Measurements from ENCODE around the gene ECHS1.
A peak's percentile ranks its signal among the peaks of the same experiment; 100 is the strongest.
"Not testable (repeated sequence)": the region's sequence is repeated elsewhere in the genome, so short reads cannot be mapped to it uniquely, and the experiment has no call there.

Gene ECHS1

DNA sequence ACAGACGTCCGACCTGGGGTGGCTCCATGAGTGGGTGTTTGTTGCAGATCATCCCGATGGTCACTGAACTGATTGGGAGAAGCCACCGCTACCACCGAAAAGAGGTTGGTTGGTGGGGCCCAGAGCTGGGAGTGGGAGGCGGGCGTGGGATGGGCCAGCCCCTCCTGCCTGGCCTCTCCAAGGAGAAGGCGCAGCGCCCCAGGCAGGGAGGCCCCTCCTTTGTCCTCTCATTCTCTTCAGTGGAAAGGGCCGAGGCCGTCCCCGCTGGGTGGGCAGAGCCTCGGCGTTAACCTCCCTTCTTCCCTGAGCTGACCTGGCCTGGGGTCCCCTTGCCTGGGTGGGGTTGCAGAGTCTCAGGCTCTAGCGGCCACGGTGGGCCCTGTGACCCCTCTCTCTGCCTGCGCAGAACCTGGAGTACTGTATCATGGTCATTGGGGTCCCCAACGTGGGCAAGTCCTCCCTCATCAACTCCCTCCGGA lies 26.0 kb upstream of the ECHS1 start:
- DNase-seq (ENCODE audit: low read depth, low spot score): no peak

DNA sequence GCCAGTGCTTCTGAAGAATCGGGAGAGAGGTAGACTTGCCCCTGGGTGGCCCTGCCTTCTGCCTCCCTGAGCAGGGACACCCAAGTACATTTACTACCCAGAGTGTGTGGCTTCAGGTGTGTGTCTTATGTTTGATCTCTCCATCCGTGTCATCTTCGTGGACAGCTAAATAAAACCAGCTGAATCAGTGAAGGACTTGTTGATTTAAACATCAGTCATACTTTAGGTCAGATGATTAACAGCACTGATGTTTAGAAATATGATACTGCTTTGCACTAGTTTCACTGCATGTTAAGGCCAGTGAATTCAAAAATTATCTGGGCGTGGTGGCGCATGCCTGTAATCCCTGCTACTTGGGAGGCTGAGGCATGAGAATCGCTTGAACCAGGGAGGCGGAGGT lies 24.8 kb upstream of the ECHS1 start:
- no peak for DNase-seq (ENCODE audit: low read depth, low spot score)

DNA sequence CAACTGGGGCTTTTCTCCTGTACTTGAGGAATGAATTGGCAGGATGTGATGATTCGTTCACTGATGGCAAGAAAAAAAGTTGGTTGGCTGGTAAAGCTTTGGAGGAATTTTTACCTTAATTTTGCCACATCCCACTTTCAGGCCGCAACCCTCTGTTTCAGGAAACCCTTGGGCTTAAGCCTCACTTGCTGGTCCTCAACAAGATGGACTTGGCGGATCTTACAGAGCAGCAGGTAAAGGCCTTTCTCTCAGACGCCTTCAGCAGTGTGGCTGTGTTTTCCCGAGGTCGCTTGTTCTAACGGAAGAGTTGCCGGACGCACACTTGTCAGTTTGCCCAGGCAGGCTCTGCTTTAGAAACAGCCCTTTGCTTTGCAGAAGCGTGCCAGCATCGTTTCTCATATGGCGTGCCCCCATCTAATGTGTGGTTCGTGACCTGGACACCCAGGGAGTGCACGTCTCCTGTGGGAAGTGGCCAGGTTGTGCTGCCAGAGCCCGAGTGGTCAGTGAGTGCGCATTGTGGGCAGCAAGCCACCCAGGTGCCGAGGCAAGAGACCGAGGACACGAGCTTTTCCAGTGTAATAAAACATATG lies 23.0 kb upstream of the ECHS1 start:
- DNase-seq (ENCODE audit: low read depth, low spot score): no peak

DNA sequence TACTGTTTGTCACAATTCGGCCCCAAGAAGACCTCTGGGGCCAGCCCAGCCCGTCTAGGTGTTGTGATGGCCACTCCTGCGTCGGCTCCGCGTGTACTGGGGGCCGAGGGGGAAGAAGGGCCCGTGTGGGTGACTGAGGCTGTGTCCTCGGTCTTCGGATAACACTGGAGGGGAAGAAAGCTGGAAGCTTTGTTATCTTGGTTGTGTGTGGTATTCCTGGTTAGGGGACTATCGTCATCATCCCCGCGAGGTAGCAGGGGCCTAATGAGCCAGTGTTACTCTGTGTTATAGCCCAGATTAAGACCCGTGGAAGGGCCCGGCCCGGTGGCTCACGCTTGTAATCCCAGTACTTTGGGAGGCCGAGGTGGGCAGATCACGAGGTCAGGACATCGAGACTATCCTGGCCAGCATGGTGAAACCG lies 21.7 kb upstream of the ECHS1 start:
- no peak for DNase-seq (ENCODE audit: low read depth, low spot score)

DNA sequence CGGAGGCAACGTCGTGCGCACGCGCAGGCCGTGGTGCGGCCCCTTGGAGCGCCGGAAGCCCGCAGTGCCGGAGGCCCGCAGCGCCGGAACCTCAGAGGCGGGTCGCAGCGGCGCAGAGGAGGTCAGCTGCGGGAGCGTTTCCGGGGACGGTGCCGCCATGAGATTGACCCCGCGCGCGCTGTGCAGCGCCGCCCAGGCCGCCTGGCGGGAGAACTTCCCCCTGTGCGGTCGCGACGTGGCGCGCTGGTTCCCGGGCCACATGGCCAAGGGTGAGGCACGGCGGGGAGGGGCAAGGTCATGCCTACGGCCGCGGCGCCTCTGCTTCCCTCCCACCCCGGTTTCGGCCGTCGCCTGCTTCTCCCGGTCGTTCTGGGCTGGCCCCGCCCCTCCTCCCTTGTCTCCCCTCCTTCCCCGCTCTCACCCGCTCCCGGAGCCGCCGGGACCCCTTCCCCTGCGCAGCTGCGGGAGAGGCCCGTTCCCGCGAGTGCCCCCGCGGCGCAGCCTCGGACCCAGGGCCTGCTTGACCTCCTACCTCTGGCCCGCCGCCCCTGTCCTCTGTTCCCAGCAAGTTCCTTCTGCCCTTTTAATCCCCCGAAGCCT lies 21.0 kb upstream of the ECHS1 start, which contains the start of gene MTG1:
TSS of gene MTG1 (plus strand) at position 94 of the 600 bp plus-strand sequence. CDS start at position 158, 64 bp downstream.
- peak; percentile 73 for DNase-seq (ENCODE audit: low read depth, low spot score)

DNA sequence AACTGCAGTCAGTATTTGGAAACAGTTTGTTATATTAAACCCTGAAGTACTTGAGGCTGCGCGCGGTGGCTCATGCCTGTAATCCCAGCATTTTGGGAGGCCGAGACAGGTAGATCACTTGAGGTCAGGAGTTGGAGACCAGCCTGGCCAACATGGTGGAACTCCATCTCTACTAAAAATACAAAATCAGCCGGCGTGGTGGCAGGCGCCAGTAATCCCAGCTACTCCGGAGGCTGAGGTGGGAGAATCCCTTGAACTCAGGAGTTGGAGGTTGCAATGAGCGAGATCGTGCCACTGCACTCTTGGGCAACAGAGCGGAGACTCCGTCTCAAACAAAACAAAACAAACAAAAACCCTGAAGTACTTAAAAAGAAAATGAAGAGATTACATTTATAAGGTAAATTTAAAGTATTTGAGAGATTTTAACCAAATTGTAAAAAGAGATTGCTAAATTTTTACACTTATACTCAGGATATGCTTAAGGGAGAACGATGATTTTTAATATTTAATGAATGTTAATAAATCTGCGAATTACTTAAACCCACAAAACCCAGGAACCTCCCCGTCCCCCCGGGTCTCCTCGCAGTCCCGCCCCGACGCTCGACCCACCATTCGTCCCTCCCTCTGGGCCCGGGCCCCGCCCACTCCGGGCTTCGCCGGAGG lies 20.4 kb upstream of the ECHS1 start:
- DNase-seq (ENCODE audit: low read depth, low spot score): no peak

DNA sequence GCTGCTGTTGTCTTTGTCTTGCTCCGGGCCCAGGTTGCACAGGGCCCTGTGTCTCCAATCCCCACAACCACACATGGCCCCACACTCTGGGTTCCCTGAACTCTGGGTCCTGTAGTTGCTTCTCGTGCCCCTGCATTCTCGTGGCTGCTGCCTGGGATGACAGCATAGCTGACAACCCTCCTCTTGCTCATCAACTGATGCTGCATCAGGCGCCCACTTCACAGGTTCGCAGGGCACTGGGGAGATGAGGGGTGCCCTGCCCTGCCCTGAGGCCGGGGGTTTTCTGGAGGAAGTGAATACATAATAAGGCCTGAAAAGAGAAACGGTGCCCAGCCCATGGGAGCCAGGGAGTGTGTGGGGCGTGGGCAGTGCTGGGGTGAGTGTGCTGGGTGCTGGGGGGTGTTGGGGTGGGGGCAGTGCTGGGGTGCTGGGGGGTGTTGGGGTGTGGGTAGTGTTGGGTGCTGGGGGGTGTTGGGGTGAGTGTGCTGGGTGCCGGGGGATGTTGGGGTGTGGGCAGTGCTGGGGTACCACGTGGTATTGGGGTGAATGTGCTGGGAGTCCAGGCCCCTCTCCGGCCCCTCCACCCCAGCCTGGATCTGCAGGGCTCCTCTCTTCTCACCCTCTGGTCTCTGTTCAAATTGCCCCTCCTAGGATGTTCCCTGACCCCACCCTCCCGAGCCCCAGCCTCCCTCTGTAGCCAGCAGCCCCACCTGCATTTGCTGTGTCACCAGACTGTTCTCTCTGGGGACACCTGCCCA lies 18.8 kb upstream of the ECHS1 start:
- DNase-seq (ENCODE audit: low read depth, low spot score): no peak

DNA sequence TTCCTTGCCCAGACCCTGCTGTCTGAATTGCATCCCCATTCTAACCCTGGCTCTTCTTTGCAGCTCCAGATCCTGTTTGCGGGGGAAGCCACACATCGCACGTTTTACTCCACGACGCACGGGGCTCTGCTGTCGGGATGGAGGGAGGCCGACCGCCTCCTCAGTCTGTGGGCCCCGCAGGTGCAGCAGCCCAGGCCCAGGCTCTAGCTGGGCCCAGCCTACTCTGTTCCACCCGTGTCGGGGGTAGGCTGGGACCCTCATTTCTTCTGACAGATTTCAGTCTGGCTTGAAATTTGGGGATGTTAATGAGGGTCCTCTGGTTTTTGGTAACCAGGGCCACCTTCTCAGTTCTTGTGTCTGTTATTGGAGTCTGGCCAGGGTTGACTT lies 18.1 kb upstream of the ECHS1 start:
- no peak for DNase-seq (ENCODE audit: low read depth, low spot score)

DNA sequence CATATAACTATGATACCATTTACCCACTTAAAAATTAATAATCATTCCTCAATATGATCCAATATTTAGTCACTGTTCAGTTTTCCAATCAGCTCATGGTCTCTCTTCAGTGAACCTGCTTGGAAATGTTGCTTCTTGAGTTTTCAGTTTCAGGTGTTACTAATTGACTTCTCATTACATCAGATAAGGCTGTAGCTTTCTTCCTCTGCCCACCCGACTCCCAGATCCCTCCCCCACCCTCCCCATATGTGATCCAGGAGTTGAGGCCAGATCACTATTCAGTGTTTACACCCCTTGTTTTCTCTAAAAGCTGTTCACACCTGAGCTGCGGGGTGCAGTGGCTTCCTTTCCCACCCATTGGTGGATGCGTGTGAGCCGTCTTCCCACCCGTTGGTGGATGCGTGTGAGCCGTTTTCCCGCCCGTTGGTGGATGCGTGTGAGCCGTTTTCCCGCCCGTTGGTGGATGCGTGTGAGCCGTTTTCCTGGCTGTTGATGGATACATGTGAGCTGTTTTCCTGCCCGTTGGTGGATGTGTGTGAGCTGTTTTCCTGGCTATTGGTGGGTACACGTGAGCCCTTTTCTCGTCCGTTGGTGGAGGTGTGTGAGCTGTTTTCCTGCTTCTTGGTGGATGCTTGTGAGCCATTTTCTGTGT lies 17.6 kb upstream of the ECHS1 start:
- no peak for DNase-seq (ENCODE audit: low read depth, low spot score)

DNA sequence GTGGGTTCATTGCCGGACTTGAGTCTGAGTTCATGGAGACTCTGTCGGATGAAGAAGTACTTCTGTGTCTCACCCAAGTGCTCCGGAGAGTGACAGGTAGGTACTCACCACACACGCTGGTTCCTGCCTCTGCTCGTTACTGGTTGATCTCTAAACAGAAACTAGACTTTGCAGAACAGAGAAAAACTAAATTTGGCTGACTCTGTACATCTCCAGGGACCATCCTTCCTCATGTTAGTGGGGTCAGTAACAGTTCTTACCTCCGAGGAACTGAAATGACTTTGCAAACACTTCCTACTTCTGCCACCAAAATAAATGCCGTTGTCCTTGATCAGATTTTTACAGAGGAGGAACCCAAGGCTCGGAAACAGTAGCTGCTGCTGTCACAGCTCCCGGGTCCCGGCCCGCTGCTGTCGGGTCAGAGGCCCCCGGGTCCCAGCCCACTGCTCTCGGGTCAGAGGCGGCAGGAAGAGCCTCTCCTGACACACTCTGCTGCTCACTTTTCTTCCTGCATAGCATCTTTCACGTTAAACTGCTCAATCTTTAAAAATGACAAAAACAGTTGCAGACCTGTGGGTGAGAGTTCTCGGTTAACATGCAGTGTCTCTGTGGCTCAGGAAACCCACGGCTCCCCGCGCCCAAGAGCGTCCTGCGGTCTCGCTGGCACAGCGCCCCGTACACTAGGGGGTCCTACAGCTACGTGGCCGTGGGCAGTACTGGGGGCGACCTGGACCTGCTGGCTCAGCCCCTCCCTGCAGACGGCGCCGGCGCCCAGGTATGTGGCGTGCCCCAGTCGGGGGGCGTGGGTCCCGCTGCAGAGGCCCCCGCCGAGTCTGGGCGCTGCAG lies 16.0 kb upstream of the ECHS1 start:
- DNase-seq (ENCODE audit: low read depth, low spot score): no peak

DNA sequence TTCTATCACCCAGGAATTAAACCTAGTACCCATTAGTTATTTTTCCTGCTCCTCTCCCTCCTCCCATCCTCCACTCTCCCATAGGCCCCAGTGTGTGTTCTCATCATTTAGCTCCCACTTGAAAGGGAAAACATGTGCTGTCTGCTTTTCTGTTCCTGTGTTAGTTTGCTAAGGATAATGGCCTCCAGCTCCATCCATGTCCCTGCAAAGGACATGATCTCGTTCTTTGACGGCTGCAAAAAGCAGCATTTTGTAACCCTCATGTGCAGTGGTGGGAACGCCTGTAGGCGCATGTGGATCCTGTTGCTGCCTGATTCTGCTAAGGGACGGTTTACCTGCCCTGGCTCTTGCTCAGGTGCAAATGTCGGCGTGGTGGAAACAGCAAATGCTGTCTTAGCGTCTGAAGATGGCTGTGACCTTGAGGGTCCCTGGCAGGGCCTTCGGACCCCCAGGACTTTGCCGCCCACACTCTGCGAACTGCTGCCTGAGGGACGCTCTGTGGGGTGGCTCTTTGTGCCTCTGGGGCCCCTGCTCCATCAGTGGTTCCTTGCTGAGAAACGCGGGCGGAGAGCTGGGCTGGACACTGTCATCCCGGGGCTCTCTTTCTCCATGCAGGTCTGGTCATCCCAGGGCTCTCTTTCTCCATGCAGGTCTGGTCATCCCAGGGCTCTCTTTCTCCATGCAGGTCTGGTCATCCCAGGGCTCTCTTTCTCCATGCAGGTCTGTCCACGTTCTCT lies 15.2 kb upstream of the ECHS1 start:
- DNase-seq (ENCODE audit: low read depth, low spot score): no peak

DNA sequence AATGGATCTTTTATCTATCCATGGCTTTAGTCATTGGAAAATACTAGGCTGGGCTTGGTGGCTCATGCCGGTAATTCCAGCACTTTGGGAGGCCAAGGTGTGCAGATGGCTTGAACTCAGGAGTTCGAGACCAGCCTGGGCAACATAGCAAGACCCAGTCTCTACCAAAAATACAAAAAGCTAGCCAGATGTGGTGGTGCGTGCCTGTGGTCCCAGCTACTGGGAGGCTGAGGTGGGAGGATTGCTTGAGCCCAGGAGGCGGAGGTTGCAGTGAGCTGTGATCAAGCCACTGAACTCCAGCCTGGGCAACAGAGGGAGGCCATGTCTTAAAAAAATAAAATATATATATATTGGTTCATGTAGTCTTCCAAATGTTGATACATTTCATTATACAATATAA lies 13.8 kb upstream of the ECHS1 start:
- not testable (repeated sequence) for DNase-seq (ENCODE audit: low read depth, low spot score)

DNA sequence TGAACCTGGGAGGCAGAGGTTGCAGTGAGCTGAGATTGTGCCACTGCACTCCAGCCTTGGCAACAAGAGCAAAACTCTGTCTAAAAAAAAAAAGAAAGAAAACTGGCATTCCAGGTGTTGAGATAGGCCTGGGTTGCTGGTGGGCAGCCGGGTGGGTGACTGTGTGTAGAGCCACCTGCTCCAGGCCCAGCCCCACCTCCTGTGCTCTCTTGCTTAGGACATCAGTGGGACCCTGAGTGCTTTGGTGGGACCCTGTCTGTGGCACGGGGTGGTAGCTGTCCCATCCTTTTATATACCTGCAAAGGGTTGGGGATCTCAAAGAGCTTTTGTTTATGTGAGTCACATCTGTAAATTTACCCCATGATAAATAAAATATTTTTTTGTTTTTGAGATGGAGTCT lies 12.1 kb upstream of the ECHS1 start:
- DNase-seq (ENCODE audit: low read depth, low spot score): no peak

DNA sequence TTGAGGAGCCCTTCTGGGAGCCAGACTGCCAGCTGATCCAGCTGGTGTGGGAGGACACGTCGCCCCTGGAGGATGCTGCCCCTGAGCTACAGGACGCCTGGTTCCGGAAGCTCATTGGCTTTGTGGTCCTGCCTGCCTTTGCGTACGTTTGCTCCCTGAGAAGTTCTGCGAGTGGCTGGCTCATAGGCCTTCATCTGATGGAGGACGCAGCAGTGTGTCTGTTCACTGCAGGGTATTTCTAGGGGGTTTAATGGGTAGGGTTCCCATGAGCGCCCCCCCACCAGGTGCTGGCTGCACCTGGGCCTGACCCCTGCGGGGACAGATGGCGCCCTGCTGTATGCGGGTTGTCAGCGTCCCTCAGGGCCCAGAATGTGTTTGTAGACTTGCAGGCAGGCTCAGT lies 10.9 kb upstream of the ECHS1 start:
- DNase-seq (ENCODE audit: low read depth, low spot score): no peak

DNA sequence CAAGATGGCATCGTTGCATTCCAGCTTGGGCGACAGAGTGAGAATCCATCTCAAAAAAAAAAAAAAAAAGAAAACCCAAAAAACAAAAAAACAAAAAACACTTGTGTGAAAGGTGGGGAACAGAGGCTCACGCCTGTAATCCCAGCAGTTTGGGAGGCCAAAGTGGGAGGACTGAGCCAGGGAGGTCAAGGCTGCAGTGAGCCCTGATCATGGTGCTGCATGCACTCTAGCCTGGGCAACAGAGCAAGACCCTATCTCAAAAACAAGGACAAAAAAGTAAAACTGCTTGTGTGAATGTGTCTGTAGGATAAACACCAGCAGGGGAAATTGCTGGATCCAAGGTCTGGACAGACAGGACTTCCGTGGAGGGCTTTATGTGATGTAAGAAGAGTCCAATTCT lies 10.4 kb upstream of the ECHS1 start:
- DNase-seq (ENCODE audit: low read depth, low spot score): no peak

DNA sequence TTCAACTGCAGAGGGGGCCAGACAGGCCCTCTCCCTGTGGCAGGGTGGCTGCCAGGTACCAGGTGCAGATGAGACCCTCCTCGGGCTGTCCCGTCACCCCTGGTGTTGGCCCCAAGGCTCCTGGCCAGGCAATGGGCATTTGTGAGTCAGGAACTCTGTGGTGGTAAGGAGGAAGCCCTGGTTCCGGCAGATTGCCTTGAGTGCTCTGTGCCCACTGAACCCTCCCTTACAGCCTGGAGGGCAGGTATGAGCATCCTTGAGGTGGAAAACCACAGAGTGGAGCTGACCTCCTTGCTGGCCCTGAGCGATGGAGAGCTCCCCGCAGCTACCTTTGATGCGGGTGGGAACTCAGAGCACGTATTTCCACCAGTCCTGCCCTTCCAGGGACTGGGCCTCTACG lies 7.9 kb upstream of the ECHS1 start:
- no peak for DNase-seq (ENCODE audit: low read depth, low spot score)

DNA sequence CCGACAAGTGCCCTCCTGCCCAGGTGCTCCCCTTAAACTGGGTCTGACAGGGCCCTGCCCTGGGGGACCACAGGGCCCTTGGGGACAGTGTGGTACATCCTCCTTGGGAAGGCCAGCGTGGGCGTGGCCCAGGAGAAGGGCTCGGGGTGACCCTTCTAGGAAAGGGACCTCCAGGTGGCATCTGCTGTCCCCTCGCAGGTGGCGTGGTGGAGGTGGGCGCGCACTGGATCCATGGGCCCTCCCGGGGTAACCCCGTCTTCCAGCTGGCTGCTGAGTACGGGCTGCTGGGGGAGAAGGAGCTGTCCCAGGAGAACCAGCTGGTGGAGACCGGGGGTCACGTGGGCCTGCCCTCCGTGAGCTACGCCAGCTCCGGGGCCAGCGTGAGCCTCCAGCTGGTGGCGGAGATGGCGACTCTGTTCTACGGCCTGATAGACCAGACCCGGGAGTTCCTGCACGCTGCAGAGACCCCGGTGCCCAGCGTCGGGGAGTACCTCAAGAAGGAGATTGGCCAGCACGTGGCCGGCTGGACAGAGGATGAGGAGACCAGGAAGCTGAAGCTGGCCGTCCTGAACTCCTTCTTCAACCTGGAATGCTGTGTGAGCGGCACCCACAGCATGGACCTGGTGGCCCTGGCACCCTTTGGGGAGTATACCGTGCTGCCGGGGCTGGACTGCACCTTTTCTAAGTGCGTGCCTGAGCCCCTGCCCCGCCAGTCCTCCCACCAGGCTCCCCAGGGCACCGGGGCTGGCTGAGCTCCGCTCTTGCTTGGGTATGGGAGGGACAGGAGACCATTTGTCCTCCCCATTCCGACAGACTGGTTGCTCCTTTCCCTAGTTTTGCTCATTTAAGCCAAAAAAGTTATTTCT lies 6.9 kb upstream of the ECHS1 start:
- no peak for DNase-seq (ENCODE audit: low read depth, low spot score)

DNA sequence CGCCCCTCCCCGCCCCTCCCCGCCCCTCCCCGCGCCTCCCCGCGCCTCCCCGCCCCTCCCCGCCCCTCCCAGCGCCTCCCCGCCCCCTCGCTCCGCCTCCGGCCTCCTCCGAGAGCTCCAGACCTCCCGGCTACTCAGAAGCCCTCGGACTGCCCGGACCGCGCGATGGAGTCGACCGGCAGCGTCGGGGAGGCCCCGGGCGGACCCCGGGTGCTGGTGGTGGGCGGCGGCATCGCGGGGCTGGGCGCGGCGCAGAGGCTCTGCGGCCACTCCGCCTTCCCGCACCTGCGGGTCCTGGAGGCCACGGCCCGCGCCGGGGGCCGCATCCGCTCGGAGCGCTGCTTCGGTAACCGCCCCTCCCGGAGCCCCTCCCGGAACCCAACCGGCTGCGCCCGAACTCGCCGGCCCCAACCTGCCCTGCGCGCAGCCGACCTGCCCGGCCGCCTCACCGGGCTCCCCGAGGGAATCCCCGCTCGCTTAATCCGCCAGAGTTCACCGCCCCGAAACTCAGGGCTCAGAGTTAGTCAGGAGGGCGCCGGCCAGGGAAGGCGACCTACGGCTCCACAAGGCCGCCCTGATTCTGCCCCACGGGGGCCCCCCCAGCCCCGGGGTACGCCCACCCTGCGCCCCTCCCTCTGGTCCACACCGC lies 6.1 kb upstream of the ECHS1 start, which contains the start of gene PAOX:
TSS of gene PAOX (plus strand) at position 111 of the 649 bp plus-strand sequence. CDS start at position 166, 55 bp downstream.
- no peak for DNase-seq (ENCODE audit: low read depth, low spot score)
